Right ventricle myocardium inferior (tissue), 1 donor: ENCODE data around the gene TIMM22. TPM values are rescaled to one million over a fixed set of nuclear protein-coding genes. Genes with fewer than 3 reads are reported as not detected.
A peak's percentile ranks its signal among the peaks of the same experiment; 100 is the strongest.
"Not testable (repeated sequence)": the region's sequence is repeated elsewhere in the genome, so short reads cannot be mapped to it uniquely, and the experiment has no call there.

Experiments
- ATAC-seq: fragments of 200-7000 bp; cut with Tn5 transposase; one replicate; pipeline ENCODE4 v1.9.1; 2020; ENCODE audit warnings: mild to moderate bottlenecking, moderate library complexity
- DNase-seq: peaks from one replicate; pipeline ENCODE4 v3.0.0; 2021; ENCODE audit errors: missing footprints
- intact Hi-C: fragments of 100-400 bp; cut with DNase I; formaldehyde crosslinking; loops from one replicate; pipeline ENCODE4 v1.11.0; 2022
- total RNA-seq: library from RNA; stranded (reverse); fragmentation: NEBNext Ultra II Directional; extraction: Animal tissue kit (Norgen Biotek cat#: 25700); gene quantifications from one replicate; pipeline ENCODE4 v1.2.1, GENCODE V29; 2021
- donor health status: DM: no; HTN: yes; CAD: no; lungs with severe emphysema.

The TIMM22 gene
- total RNA-seq, 1 donor from 2014 or later = 17.3 TPM

GRCh38 chr17:969811-970355, 27.0 kb upstream of the TIMM22 start:
- DNase-seq (no peak), ATAC-seq (no peak)
- intact Hi-C loops = no loop called here

GRCh38 chr17:970364-970763, 26.6 kb upstream of the TIMM22 start:
- no peak for DNase-seq
- no peak for ATAC-seq
- intact Hi-C loops = no loop called here

GRCh38 chr17:971861-972260, 25.1 kb upstream of the TIMM22 start:
- not testable (repeated sequence) for DNase-seq, ATAC-seq

GRCh38 chr17:973053-973452, 23.9 kb upstream of the TIMM22 start:
- ATAC-seq = no peak
- intact Hi-C loops = no loop called here
- no peak for DNase-seq

More at GRCh38 chr17:971861-972260, 25.1 kb upstream of the TIMM22 start:
- intact Hi-C loops = not testable (repeated sequence)

- intact Hi-C loops = loop anchor here (5.0 kb wide), 1 partner anchor 57 kb away; no protein-coding TSS in a partner anchor
- DNase-seq = not testable (repeated sequence)
Observed at GRCh38 chr17:974778-975177, 22.2 kb upstream of the TIMM22 start.

GRCh38 chr17:975371-975915, 21.5 kb upstream of the TIMM22 start:
- DNase-seq (no peak), ATAC-seq (no peak)
- intact Hi-C loops = loop anchor here (5.0 kb wide), 1 partner anchor 58 kb away; no protein-coding TSS in a partner anchor

More at GRCh38 chr17:974778-975177, 22.2 kb upstream of the TIMM22 start:
- not testable (repeated sequence) for ATAC-seq

GRCh38 chr17:976312-976711, 20.6 kb upstream of the TIMM22 start:
- intact Hi-C loops = loop anchor here (5.0 kb wide), 1 partner anchor 59 kb away; no protein-coding TSS in a partner anchor
- ATAC-seq (no peak), DNase-seq (no peak)

GRCh38 chr17:977166-977565, 19.8 kb upstream of the TIMM22 start:
- intact Hi-C loops = loop anchor here (5.0 kb wide), 1 partner anchor 60 kb away; no protein-coding TSS in a partner anchor
- ATAC-seq = no peak
- DNase-seq = no peak

GRCh38 chr17:978103-979093, 18.5 kb upstream of the TIMM22 start:
- ATAC-seq = no peak
- no peak for DNase-seq

GRCh38 chr17:979212-979538, 17.8 kb upstream of the TIMM22 start:
- no peak for DNase-seq

More at GRCh38 chr17:978103-979093, 18.5 kb upstream of the TIMM22 start:
- intact Hi-C loops = loop anchor here (2.0 to 5.0 kb wide), 2 partner anchors 61 to 98 kb away; no protein-coding TSS in a partner anchor

GRCh38 chr17:979539-980405, 17.2 kb upstream of the TIMM22 start, which contains the start of gene NXN:
TSS of gene NXN (minus strand) at chr17:979776.
- ATAC-seq = peak; percentile 96
- intact Hi-C loops = loop anchor here (2.0 to 5.0 kb wide), 3 partner anchors 62 to 569 kb away; a partner anchor contains a TSS
- peak; percentile 94 for DNase-seq

More at GRCh38 chr17:979212-979538, 17.8 kb upstream of the TIMM22 start:
- ATAC-seq = peak; percentile 45
- intact Hi-C loops = loop anchor here (2.0 to 5.0 kb wide), 2 partner anchors 62 to 98 kb away; no protein-coding TSS in a partner anchor

- intact Hi-C loops = loop anchor here (1.0 to 2.0 kb wide), 2 partner anchors 185 to 570 kb away; a partner anchor contains a TSS
Observed at GRCh38 chr17:980406-981291, 16.3 kb upstream of the TIMM22 start.

GRCh38 chr17:981292-981658, 15.7 kb upstream of the TIMM22 start:
- ATAC-seq = no peak
- DNase-seq = no peak
- intact Hi-C loops = loop anchor here (1.0 to 2.0 kb wide), 2 partner anchors 186 to 570 kb away; a partner anchor contains a TSS

More at GRCh38 chr17:980406-981291, 16.3 kb upstream of the TIMM22 start:
- DNase-seq (peak; percentile 82), ATAC-seq (peak; percentile 68)

GRCh38 chr17:983921-984320, 13.0 kb upstream of the TIMM22 start:
- ATAC-seq (no peak), DNase-seq (no peak)
- intact Hi-C loops = no loop called here

GRCh38 chr17:986322-986929, 10.5 kb upstream of the TIMM22 start:
- intact Hi-C loops = no loop called here
- ATAC-seq = no peak
- DNase-seq = no peak

- intact Hi-C loops = no loop called here
- ATAC-seq = no peak
- DNase-seq = no peak
Observed at GRCh38 chr17:987931-988330, 9.0 kb upstream of the TIMM22 start.

GRCh38 chr17:988561-988960, 8.4 kb upstream of the TIMM22 start:
- DNase-seq (no peak), ATAC-seq (no peak)
- intact Hi-C loops = no loop called here
